ENCODE results near the gene S100B. TPM values are rescaled to one million over a fixed set of nuclear protein-coding genes. Genes with fewer than 3 reads are reported as not detected.

S100B gene
- total and polyA plus RNA-seq, 2 donors from 2014 or later = 2.6 to 6.9 TPM

- Histone ChIP-seq H3K4me1 (ENCODE audit: control insufficient read depth in 2 of 3, insufficient read depth in 2 of 3, low read depth in 1 of 3, low read length in 3 of 3) (no peaks in the 10 kb centered on the region), H3K27ac (ENCODE audit: low read depth in 2 of 2, low read length in 2 of 2) (no peak overlapping the region), H3K4me3 (ENCODE audit: low read length in 3 of 3) (no peak overlapping the region), H3K9me3 (ENCODE audit: control insufficient read depth in 2 of 3, insufficient read depth in 1 of 3, low read length in 3 of 3) (peaks cover 0 to 17% (median 0%) of the 10 kb centered on the region in 3 donors), H3K27me3 (ENCODE audit: control insufficient read depth, insufficient read depth, low read length) (no peaks in the 10 kb centered on the region), H3K9ac (ENCODE audit: low read length in 3 of 3) (no peak overlapping the region), H3K36me3 (ENCODE audit: control insufficient read depth in 2 of 3, insufficient read depth in 3 of 3, low read length in 3 of 3) (no peaks in the 10 kb centered on the region)
- FAIRE-seq = no peak
- DNase-seq = no peak
- TF ChIP-seq, protein P1, sequence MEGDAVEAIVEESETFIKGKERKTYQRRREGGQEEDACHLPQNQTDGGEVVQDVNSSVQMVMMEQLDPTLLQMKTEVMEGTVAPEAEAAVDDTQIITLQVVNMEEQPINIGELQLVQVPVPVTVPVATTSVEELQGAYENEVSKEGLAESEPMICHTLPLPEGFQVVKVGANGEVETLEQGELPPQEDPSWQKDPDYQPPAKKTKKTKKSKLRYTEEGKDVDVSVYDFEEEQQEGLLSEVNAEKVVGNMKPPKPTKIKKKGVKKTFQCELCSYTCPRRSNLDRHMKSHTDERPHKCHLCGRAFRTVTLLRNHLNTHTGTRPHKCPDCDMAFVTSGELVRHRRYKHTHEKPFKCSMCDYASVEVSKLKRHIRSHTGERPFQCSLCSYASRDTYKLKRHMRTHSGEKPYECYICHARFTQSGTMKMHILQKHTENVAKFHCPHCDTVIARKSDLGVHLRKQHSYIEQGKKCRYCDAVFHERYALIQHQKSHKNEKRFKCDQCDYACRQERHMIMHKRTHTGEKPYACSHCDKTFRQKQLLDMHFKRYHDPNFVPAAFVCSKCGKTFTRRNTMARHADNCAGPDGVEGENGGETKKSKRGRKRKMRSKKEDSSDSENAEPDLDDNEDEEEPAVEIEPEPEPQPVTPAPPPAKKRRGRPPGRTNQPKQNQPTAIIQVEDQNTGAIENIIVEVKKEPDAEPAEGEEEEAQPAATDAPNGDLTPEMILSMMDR (IDR thresholded peaks at IDR 0.05; ENCODE audit: borderline replicate concordance, extremely low read depth, insufficient read depth) = no peak
- intact Hi-C loops (cut with DNase I) = no loop called here
Observed at GRCh38 chr21:46626975-46627501, 22.2 kb upstream of the S100B start.

DNA sequence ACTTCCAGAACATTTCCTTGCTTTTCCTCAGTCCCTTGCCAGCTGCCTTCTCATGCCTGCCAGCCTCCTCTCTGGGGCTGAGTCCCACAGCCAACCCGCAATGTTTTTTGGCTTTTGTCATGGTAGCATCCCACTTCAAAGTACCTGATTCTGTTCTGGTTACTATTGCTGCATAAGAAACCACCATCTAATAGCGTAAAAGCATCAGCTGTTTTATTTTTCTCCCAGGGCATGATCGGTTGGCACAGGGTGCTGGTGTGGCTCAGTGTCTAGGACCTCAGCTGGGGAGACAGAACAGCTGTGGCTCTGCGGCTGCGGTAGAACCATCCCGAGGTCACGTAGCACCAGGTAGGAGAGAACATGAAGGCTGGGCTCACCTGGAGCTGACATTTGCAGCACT, 21.7 kb upstream of the S100B start:
- peaks cover 0 to 17% (median 0%) of the 10 kb centered on the region in 3 donors for H3K9me3 ChIP-seq (ENCODE audit: control insufficient read depth in 2 of 3, insufficient read depth in 1 of 3, low read length in 3 of 3)
- H3K27me3 ChIP-seq (ENCODE audit: control insufficient read depth, insufficient read depth, low read length) = no peaks in the 10 kb centered on the region
- H3K4me1 ChIP-seq (ENCODE audit: control insufficient read depth in 2 of 3, insufficient read depth in 2 of 3, low read depth in 1 of 3, low read length in 3 of 3) = no peaks in the 10 kb centered on the region
- TF ChIP-seq, protein P1 (IDR thresholded peaks at IDR 0.05; ENCODE audit: borderline replicate concordance, extremely low read depth, insufficient read depth) = no peak
- H3K27ac ChIP-seq (ENCODE audit: low read depth in 2 of 2, low read length in 2 of 2) = no peak overlapping the region
- FAIRE-seq (no peak), DNase-seq (no peak)
- intact Hi-C loops (cut with DNase I) = no loop called here
- no peak overlapping the region for H3K4me3 ChIP-seq (ENCODE audit: low read length in 3 of 3)
- no peaks in the 10 kb centered on the region for H3K36me3 ChIP-seq (ENCODE audit: control insufficient read depth in 2 of 3, insufficient read depth in 3 of 3, low read length in 3 of 3)
- no peak overlapping the region for H3K9ac ChIP-seq (ENCODE audit: low read length in 3 of 3)

DNA sequence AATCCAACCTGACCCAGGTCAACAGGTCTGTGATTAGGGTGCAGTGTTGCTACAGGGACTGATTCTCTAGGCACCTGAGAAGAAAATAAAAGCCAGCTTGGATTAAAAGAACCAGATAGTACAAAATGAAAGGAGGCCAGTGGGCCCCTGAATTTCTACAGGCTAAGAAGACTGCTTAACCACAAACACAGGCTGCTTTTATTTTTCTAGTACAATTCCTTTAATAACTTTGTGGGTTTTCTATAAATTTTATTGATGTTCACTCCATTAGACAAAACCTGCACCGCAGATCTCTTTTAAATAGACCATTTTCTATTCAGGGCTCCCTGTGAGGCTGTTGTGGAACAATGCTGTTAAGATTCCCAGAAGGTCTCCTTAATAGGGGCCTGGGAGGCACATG, 20.9 kb upstream of the S100B start:
- no peak for FAIRE-seq
- DNase-seq = no peak
- TF ChIP-seq, protein P1 (IDR thresholded peaks at IDR 0.05; ENCODE audit: borderline replicate concordance, extremely low read depth, insufficient read depth) = no peak

DNA sequence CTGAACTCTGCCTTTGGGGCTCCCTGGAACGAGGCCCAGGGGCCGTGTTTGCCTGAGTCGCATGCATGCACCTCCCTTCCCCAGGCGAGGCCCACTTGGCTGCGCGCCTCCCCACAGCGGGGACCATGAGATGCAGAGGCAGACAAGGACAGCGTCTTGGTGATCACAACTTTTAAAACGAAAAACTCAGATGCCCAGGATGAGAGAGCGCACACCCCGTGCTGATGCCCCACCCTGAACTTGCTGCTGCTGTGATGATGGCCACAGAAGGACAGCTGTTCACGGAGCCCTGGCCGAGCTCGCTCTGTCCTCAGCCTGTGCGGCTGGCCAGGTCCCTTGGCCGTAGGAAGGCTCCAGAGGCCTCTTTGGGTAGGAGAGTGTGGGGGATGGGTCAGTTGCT, 19.2 kb upstream of the S100B start:
- no peak for FAIRE-seq
- no peak overlapping the region for H3K9ac ChIP-seq (ENCODE audit: low read length in 3 of 3)
- DNase-seq = no peak

More for the DNA sequence above, 20.9 kb upstream of the S100B start:
- Histone ChIP-seq H3K9me3 (ENCODE audit: control insufficient read depth in 2 of 3, insufficient read depth in 1 of 3, low read length in 3 of 3) (peaks cover 0 to 17% (median 0%) of the 10 kb centered on the region in 3 donors), H3K27me3 (ENCODE audit: control insufficient read depth, insufficient read depth, low read length) (no peaks in the 10 kb centered on the region), H3K4me3 (ENCODE audit: low read length in 3 of 3) (no peak overlapping the region), H3K36me3 (ENCODE audit: control insufficient read depth in 2 of 3, insufficient read depth in 3 of 3, low read length in 3 of 3) (no peaks in the 10 kb centered on the region), H3K4me1 (ENCODE audit: control insufficient read depth in 2 of 3, insufficient read depth in 2 of 3, low read depth in 1 of 3, low read length in 3 of 3) (no peaks in the 10 kb centered on the region), H3K9ac (ENCODE audit: low read length in 3 of 3) (no peak overlapping the region), H3K27ac (ENCODE audit: low read depth in 2 of 2, low read length in 2 of 2) (no peak overlapping the region)
- intact Hi-C loops (cut with DNase I) = no loop called here

More for the DNA sequence above, 19.2 kb upstream of the S100B start:
- Histone ChIP-seq H3K36me3 (ENCODE audit: control insufficient read depth in 2 of 3, insufficient read depth in 3 of 3, low read length in 3 of 3) (no peaks in the 10 kb centered on the region), H3K27me3 (ENCODE audit: control insufficient read depth, insufficient read depth, low read length) (no peaks in the 10 kb centered on the region), H3K27ac (ENCODE audit: low read depth in 2 of 2, low read length in 2 of 2) (no peak overlapping the region), H3K4me1 (ENCODE audit: control insufficient read depth in 2 of 3, insufficient read depth in 2 of 3, low read depth in 1 of 3, low read length in 3 of 3) (no peaks in the 10 kb centered on the region), H3K4me3 (ENCODE audit: low read length in 3 of 3) (no peak overlapping the region), H3K9me3 (ENCODE audit: control insufficient read depth in 2 of 3, insufficient read depth in 1 of 3, low read length in 3 of 3) (peaks cover 0 to 17% (median 0%) of the 10 kb centered on the region in 3 donors)
- TF ChIP-seq, protein P1 (IDR thresholded peaks at IDR 0.05; ENCODE audit: borderline replicate concordance, extremely low read depth, insufficient read depth) = no peak
- intact Hi-C loops (cut with DNase I) = no loop called here

Measured in kidney (tissue), 14 donors.